ENCODE data around the gene PACSIN1.

The PACSIN1 gene

GRCh38 chr6:34565722-34566137 lies 99.9 kb downstream of the PACSIN1 start:
- no peak for DNase-seq

GRCh38 chr6:34566830-34567546 lies 101.1 kb downstream of the PACSIN1 start:
- DNase-seq: no peak

GRCh38 chr6:34568341-34569201 lies 102.7 kb downstream of the PACSIN1 start:
- no peak for DNase-seq

GRCh38 chr6:34569361-34569973 lies 103.6 kb downstream of the PACSIN1 start:
- DNase-seq: no peak

- no peak for DNase-seq
Observed at GRCh38 chr6:34570066-34570833, 104.4 kb downstream of the PACSIN1 start.

- DNase-seq: no peak
Observed at GRCh38 chr6:34571388-34571787, 105.5 kb downstream of the PACSIN1 start.

- no peak for DNase-seq
Observed at GRCh38 chr6:34572021-34572420, 106.1 kb downstream of the PACSIN1 start.

GRCh38 chr6:34572585-34572984 lies 106.7 kb downstream of the PACSIN1 start:
- DNase-seq: no peak

- DNase-seq: no peak
Observed at GRCh38 chr6:34573567-34574183, 107.8 kb downstream of the PACSIN1 start.

- DNase-seq: no peak
Observed at GRCh38 chr6:34574647-34575293, 108.9 kb downstream of the PACSIN1 start.

- no peak for DNase-seq
Observed at GRCh38 chr6:34575326-34575725, 109.5 kb downstream of the PACSIN1 start.

- DNase-seq: peak; percentile 8
Observed at GRCh38 chr6:34576286-34576955, 110.5 kb downstream of the PACSIN1 start.

- DNase-seq: no peak
Observed at GRCh38 chr6:34578445-34579262, 112.8 kb downstream of the PACSIN1 start.

GRCh38 chr6:34580707-34581560 lies 115.1 kb downstream of the PACSIN1 start:
- no peak for DNase-seq

GRCh38 chr6:34581561-34581920 lies 115.7 kb downstream of the PACSIN1 start:
- no peak for DNase-seq

GRCh38 chr6:34583461-34583860 lies 117.6 kb downstream of the PACSIN1 start:
- no peak for DNase-seq

- no peak for DNase-seq
Observed at GRCh38 chr6:34583861-34584604, 118.2 kb downstream of the PACSIN1 start.

- DNase-seq: no peak
Observed at GRCh38 chr6:34584694-34585093, 118.8 kb downstream of the PACSIN1 start.
